H9 (cell line): ENCODE measurements around the gene CPA4. TPM values are rescaled to one million over a fixed set of nuclear protein-coding genes. Genes with fewer than 3 reads are reported as not detected.

Source experiments
- DNase-seq: peaks from one replicate; pipeline ENCODE4 v3.0.0-alpha.2; 2017
- H2AFZ ChIP-seq: one replicate; pipeline ENCODE4 v1.6.1; 2013; ENCODE audit warnings: mild to moderate bottlenecking, low read length, control low read depth, moderate library complexity
- H2AK5ac ChIP-seq: 2 replicates; pipeline ENCODE4 v1.6.1; 2013; ENCODE audit warnings: low read length, control low read depth, mixed read lengths; ENCODE audit not compliant: insufficient read length
- H2BK120ac ChIP-seq: one replicate; pipeline ENCODE4 v1.6.1; 2013; ENCODE audit warnings: low read depth, mild to moderate bottlenecking, low read length, control low read depth, inconsistent platforms; ENCODE audit not compliant: poor library complexity, severe bottlenecking
- H2BK12ac ChIP-seq: 2 replicates; pipeline ENCODE4 v1.6.1; 2013; ENCODE audit warnings: low read length, control low read depth, mixed read lengths, low read depth; ENCODE audit not compliant: insufficient read length
- H2BK15ac ChIP-seq: 2 replicates; pipeline ENCODE4 v1.6.1; 2013; ENCODE audit warnings: low read depth, low read length, control low read depth
- H2BK20ac ChIP-seq: one replicate; pipeline ENCODE4 v1.6.1; 2013; ENCODE audit warnings: low read depth, mild to moderate bottlenecking, low read length, control low read depth, inconsistent platforms; ENCODE audit not compliant: poor library complexity, severe bottlenecking
- H2BK5ac ChIP-seq: 2 replicates; pipeline ENCODE4 v1.6.1; 2013; ENCODE audit warnings: low read length, control low read depth, mixed read lengths; ENCODE audit not compliant: insufficient read length
- H3K14ac ChIP-seq: 2 replicates; pipeline ENCODE4 v1.6.1; 2013; ENCODE audit warnings: low read length, control low read depth; ENCODE audit not compliant: insufficient read depth
- H3K18ac ChIP-seq: 2 replicates; pipeline ENCODE4 v1.6.1; 2013; ENCODE audit warnings: low read depth, mild to moderate bottlenecking, mixed read lengths, low read length, control low read depth; ENCODE audit not compliant: insufficient read length
- H3K23ac ChIP-seq: 2 replicates; pipeline ENCODE4 v1.6.1; 2013; ENCODE audit warnings: low read length, control low read depth, mixed read lengths, low read depth; ENCODE audit not compliant: insufficient read length
- H3K23me2 ChIP-seq: 2 replicates; pipeline ENCODE4 v1.6.1; 2013; ENCODE audit warnings: low read depth, mild to moderate bottlenecking, mixed read lengths, low read length, control low read depth; ENCODE audit not compliant: insufficient read length, poor library complexity, severe bottlenecking
- H3K27ac ChIP-seq: 2 replicates; pipeline ENCODE4 v1.5.1; 2013; ENCODE audit warnings: low read length, control low read depth, mixed read lengths, low read depth; ENCODE audit not compliant: insufficient read length
- H3K27me3 ChIP-seq: 2 replicates; pipeline ENCODE4 v1.6.1; 2013; ENCODE audit warnings: low read length, control low read depth, inconsistent platforms; ENCODE audit not compliant: insufficient read depth
- H3K4ac ChIP-seq: 2 replicates; pipeline ENCODE4 v1.6.1; 2013; ENCODE audit warnings: low read depth, mild to moderate bottlenecking, control low read depth, inconsistent platforms, low read length, moderate library complexity
- H3K4me1 ChIP-seq: 2 replicates; pipeline ENCODE4 v1.6.1; 2013; ENCODE audit warnings: low read length, control low read depth, inconsistent platforms; ENCODE audit not compliant: insufficient read depth
- H3K4me2 ChIP-seq: 2 replicates; pipeline ENCODE4 v1.6.1; 2013; ENCODE audit warnings: low read length, control low read depth, mixed read lengths; ENCODE audit not compliant: insufficient read length, insufficient read depth
- H3K56ac ChIP-seq: 2 replicates; pipeline ENCODE4 v1.6.1; 2013; ENCODE audit warnings: low read depth, mild to moderate bottlenecking, mixed read lengths, low read length, control low read depth; ENCODE audit not compliant: insufficient read length
- H3K79me1 ChIP-seq: 2 replicates; pipeline ENCODE4 v1.6.1; 2013; ENCODE audit warnings: low read depth, mild to moderate bottlenecking, moderate library complexity, low read length, control low read depth, inconsistent platforms; ENCODE audit not compliant: insufficient read depth, poor library complexity, severe bottlenecking
- H3K79me2 ChIP-seq: 2 replicates; pipeline ENCODE4 v1.6.1; 2013; ENCODE audit warnings: low read length, control low read depth, inconsistent platforms; ENCODE audit not compliant: insufficient read depth
- H3K9ac ChIP-seq: 2 replicates; pipeline ENCODE4 v1.6.1; 2013; ENCODE audit warnings: low read length, control low read depth, mixed read lengths; ENCODE audit not compliant: insufficient read length; ENCODE audit errors: extremely low read depth
- H3K9me3 ChIP-seq: one replicate; pipeline ENCODE4 v1.6.1; 2013; ENCODE audit warnings: low read depth, low read length, inconsistent platforms; ENCODE audit not compliant: control insufficient read depth
- H3T11ph ChIP-seq: one replicate; pipeline ENCODE4 v1.6.1; 2013; ENCODE audit warnings: mild to moderate bottlenecking, low read length, control low read depth, inconsistent platforms
- H4K20me1 ChIP-seq: one replicate; pipeline ENCODE4 v1.6.1; 2013; ENCODE audit not compliant: control insufficient read depth, insufficient read length, insufficient read depth
- H4K5ac ChIP-seq: 2 replicates; pipeline ENCODE4 v1.6.1; 2013; ENCODE audit warnings: low read depth, mild to moderate bottlenecking, mixed read lengths, low read length, control low read depth; ENCODE audit not compliant: insufficient read length
- H4K8ac ChIP-seq: replicated peaks from 2 replicates; pipeline ENCODE4 v1.6.1; 2013; ENCODE audit warnings: low read length, control low read depth, mixed read lengths, low read depth; ENCODE audit not compliant: insufficient read length
- H4K91ac ChIP-seq: 2 replicates; pipeline ENCODE4 v1.6.1; 2013; ENCODE audit warnings: low read depth, mild to moderate bottlenecking, moderate library complexity, mixed read lengths, low read length, control low read depth; ENCODE audit not compliant: insufficient read length
- H3K27ac Mint-ChIP-seq, 3 experiments: 2 replicates in 2 of 3; 3 replicates in 1 of 3; pipeline ENCODE4 v1.8.0; 2020 to 2021; ENCODE audit warnings: mixed read lengths in 3 of 3, mild to moderate bottlenecking in 1 of 3, moderate library complexity in 1 of 3
- H3K27me3 Mint-ChIP-seq: 2 replicates; pipeline ENCODE4 v1.8.0; 2021; ENCODE audit warnings: low read depth, mild to moderate bottlenecking, moderate library complexity, mixed read lengths
- H3K36me3 Mint-ChIP-seq, 3 experiments: 2 replicates in 2 of 3; 3 replicates in 1 of 3; pipeline ENCODE4 v1.8.0; 2020 to 2021; ENCODE audit warnings: low read depth in 3 of 3, mixed read lengths in 3 of 3; ENCODE audit not compliant: insufficient read depth in 1 of 3
- H3K4me1 Mint-ChIP-seq, 2 experiments: 2 replicates each; pipeline ENCODE4 v1.8.0; 2020; ENCODE audit warnings: mixed read lengths in 2 of 2
- H3K4me3 Mint-ChIP-seq, 2 experiments: 2 replicates in 1 of 2; 3 replicates in 1 of 2; pipeline ENCODE4 v1.8.0; 2020 to 2021; ENCODE audit warnings: mild to moderate bottlenecking in 2 of 2, mixed read lengths in 2 of 2, moderate library complexity in 1 of 2
- H3K9me3 Mint-ChIP-seq, 2 experiments: 2 replicates in 1 of 2; 3 replicates in 1 of 2; pipeline ENCODE4 v1.8.0; 2020; ENCODE audit warnings: mild to moderate bottlenecking in 2 of 2, mixed read lengths in 2 of 2, moderate library complexity in 1 of 2
- WGBS: extraction: QIAGEN DNeasy Blood & Tissue Kit; methylation state at CpG from one replicate; pipeline ENCODE4 v1.1.7; 2013; ENCODE audit warnings: missing lambda C conversion rate, low lambda C conversion rate, mixed read lengths; ENCODE audit not compliant: insufficient read length; ENCODE audit errors: extremely low coverage; 5-methylcytosine and 5-hydroxymethylcytosine counted together
- total RNA-seq: library from RNA; stranded (reverse); gene quantifications from 2 replicates; pipeline ENCODE4 v1.2.1, GENCODE V29; 2021
- TF ChIP-seq, protein P1 (sequence below): fragments of 200-600 bp; sonication (generic); conservative IDR thresholded peaks from 3 replicates; pipeline ENCODE4 v1.8.0; 2021; ENCODE audit warnings: antibody characterized with exemption, mild to moderate bottlenecking

CPA4 gene
- total RNA-seq, 1 experiment from 2014 or later: not detected

DNA sequence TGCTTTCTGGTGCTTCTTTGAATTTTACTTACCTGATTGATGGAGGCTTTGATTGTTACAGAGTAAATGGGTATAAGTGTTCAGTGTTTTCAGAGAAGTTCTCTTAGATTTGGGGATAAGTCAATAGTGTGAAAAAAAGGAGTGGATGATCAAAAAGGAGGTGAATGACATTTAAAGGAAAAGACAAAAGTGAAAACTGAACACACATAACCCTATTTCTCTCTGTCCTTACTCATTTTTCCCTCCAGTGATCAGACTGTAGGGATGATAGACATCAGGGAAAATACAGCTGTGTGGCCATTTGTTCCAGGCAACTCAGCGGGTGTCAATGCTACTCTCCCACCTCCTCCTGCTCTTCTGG is 26.0 kb upstream of the CPA4 start:
- Histone ChIP-seq H3K27ac (no peak overlapping the region), H2BK12ac (no peak overlapping the region), H3K4me2 (no peak overlapping the region), H2AFZ (no peak overlapping the region), H3K79me2 (no peaks in the 10 kb centered on the region), H3K79me1 (no peaks in the 10 kb centered on the region), H4K20me1 (no peaks in the 10 kb centered on the region), H4K91ac (no peak overlapping the region), H3K14ac (no peak overlapping the region), H3K27me3 (no peaks in the 10 kb centered on the region), H3T11ph (no peak overlapping the region), H2BK15ac (no peak overlapping the region), H2BK120ac (no peak overlapping the region), H2BK20ac (no peak overlapping the region), H4K8ac (no peak overlapping the region), H4K5ac (no peak overlapping the region), H3K4ac (no peak overlapping the region), H3K18ac (no peak overlapping the region), H3K9ac (no peak overlapping the region), H3K56ac (no peak overlapping the region), H2BK5ac (no peak overlapping the region), H2AK5ac (no peak overlapping the region), H3K23me2 (no peaks in the 10 kb centered on the region), H3K4me1 (peaks cover 3% of the 10 kb centered on the region; the same call in 1 of the 2 replicates), H3K23ac (no peak overlapping the region), H3K9me3 (no peaks in the 10 kb centered on the region)
- H3K36me3 Mint-ChIP-seq: peaks cover 0 to 4% (median 4%) of the 10 kb centered on the region in 3 experiments; a peak in 2 of 7 replicates
- DNase-seq: no peak
- TF ChIP-seq, protein P1, sequence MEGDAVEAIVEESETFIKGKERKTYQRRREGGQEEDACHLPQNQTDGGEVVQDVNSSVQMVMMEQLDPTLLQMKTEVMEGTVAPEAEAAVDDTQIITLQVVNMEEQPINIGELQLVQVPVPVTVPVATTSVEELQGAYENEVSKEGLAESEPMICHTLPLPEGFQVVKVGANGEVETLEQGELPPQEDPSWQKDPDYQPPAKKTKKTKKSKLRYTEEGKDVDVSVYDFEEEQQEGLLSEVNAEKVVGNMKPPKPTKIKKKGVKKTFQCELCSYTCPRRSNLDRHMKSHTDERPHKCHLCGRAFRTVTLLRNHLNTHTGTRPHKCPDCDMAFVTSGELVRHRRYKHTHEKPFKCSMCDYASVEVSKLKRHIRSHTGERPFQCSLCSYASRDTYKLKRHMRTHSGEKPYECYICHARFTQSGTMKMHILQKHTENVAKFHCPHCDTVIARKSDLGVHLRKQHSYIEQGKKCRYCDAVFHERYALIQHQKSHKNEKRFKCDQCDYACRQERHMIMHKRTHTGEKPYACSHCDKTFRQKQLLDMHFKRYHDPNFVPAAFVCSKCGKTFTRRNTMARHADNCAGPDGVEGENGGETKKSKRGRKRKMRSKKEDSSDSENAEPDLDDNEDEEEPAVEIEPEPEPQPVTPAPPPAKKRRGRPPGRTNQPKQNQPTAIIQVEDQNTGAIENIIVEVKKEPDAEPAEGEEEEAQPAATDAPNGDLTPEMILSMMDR: no peak
- no peak overlapping the region for H3K4me3 Mint-ChIP-seq
- WGBS: no CpG with 5 or more reads among the region's 1 CpG
- no peaks in the 10 kb centered on the region; a peak in 2 of 5 replicates for H3K9me3 Mint-ChIP-seq
- H3K4me1 Mint-ChIP-seq: peaks cover 46 to 47% of the 10 kb centered on the region in 2 experiments
- peaks cover 8% of the 10 kb centered on the region for H3K27me3 Mint-ChIP-seq
- no peak overlapping the region for H3K27ac Mint-ChIP-seq
